ENCODE data around the gene ASB15. TPM values are rescaled to one million over a fixed set of nuclear protein-coding genes. Genes with fewer than 3 reads are reported as not detected.

ASB15 gene
- total and polyA plus RNA-seq, 2 donors (not counting 3 experiments of a cell fraction or from before 2014, with no cell fraction given): not detected

DNA sequence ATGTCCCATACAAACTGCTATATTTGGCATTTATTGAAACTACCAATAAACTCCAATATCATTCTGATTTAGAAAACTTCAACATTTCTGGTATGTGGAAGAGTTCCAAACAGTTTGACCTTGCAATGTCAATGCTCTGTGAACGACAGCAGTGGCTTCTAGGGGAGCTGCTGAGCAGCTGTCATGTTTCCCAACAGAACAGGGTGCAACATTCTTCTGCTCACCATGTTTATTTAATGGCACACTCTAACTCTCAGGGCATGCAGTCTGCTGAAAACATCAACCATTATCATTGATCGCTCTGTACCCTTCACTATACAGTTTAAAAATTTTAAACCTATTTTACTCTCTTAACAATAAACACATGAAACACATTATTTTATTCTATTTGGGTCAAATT lies 79.9 kb downstream of the ASB15 start:
- CTCF ChIA-PET: interaction anchor here (0.7 to 2.5 kb wide), 4 partner anchors 20 to 191 kb away, joined by 3 to 22 read pairs (median 13); no protein-coding TSS in a partner anchor
- TF ChIP-seq GATA2 (IDR thresholded peaks at IDR 0.05; ENCODE audit: insufficient read depth, insufficient read length, low read depth, low read length) (no peak), JUN (IDR thresholded peaks at IDR 0.05; ENCODE audit: borderline replicate concordance, insufficient read depth, insufficient read length, low read depth) (no peak), EZH2 (IDR thresholded peaks at IDR 0.05; ENCODE audit: borderline replicate concordance, low read depth, low read length, severe bottlenecking) (no peak), MYC (IDR thresholded peaks at IDR 0.05; ENCODE audit: low read depth, low read length) (no peak), POLR2AphosphoS5 (IDR thresholded peaks at IDR 0.05; ENCODE audit: insufficient read depth, low read depth, low read length) (no peak), FOS (IDR thresholded peaks at IDR 0.05; ENCODE audit: borderline replicate concordance, insufficient read depth, low read length) (no peak), MAX (IDR thresholded peaks at IDR 0.05; ENCODE audit: insufficient read depth, insufficient read length) (no peak), POLR2A (IDR thresholded peaks at IDR 0.05; ENCODE audit: low read depth, low read length) (no peak)
- TF ChIP-seq, protein P1, sequence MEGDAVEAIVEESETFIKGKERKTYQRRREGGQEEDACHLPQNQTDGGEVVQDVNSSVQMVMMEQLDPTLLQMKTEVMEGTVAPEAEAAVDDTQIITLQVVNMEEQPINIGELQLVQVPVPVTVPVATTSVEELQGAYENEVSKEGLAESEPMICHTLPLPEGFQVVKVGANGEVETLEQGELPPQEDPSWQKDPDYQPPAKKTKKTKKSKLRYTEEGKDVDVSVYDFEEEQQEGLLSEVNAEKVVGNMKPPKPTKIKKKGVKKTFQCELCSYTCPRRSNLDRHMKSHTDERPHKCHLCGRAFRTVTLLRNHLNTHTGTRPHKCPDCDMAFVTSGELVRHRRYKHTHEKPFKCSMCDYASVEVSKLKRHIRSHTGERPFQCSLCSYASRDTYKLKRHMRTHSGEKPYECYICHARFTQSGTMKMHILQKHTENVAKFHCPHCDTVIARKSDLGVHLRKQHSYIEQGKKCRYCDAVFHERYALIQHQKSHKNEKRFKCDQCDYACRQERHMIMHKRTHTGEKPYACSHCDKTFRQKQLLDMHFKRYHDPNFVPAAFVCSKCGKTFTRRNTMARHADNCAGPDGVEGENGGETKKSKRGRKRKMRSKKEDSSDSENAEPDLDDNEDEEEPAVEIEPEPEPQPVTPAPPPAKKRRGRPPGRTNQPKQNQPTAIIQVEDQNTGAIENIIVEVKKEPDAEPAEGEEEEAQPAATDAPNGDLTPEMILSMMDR (IDR thresholded peaks at IDR 0.05; ENCODE audit: extremely low read depth in 1 of 2, insufficient read depth in 1 of 2, low read depth in 1 of 2, low read length in 2 of 2): no peak
- dilution Hi-C loops (cut with MboI; ENCODE audit: extremely low pct_ligation_motif_present, low sequenced_read_pairs) (no loop called here), intact Hi-C loops (cut with micrococcal nuclease) (loop anchor here (2.0 to 5.0 kb wide), 3 partner anchors 99 to 189 kb away; no protein-coding TSS in a partner anchor)
- Histone ChIP-seq H3K4me1 (ENCODE audit: control insufficient read depth, extremely low read depth, insufficient read depth, low read length) (no peaks in the 10 kb centered on the region), H3K36me3 (ENCODE audit: control insufficient read depth in 2 of 2, extremely low read depth in 1 of 2, insufficient read depth in 2 of 2, low read length in 2 of 2) (peaks cover 1 to 7% of the 10 kb centered on the region in 2 experiments), H3K27ac (ENCODE audit: insufficient read depth, low read depth, low read length) (no peak overlapping the region), H3K9ac (replicated peaks; ENCODE audit: extremely low read depth, insufficient read depth, low read length) (no peak overlapping the region), H2AFZ (ENCODE audit: low read depth, low read length) (no peak overlapping the region), H3K9me3 (replicated peaks; ENCODE audit: control insufficient read depth, insufficient read depth, low read length) (no peaks in the 10 kb centered on the region), H3K4me2 (ENCODE audit: insufficient read depth, low read length) (no peak overlapping the region), H3K79me2 (ENCODE audit: control insufficient read depth, insufficient read depth, low read length) (no peaks in the 10 kb centered on the region), H3K9me1 (replicated peaks; ENCODE audit: control insufficient read depth, extremely low read depth, insufficient read depth, low read length) (no peaks in the 10 kb centered on the region), H3K27me3 (ENCODE audit: control insufficient read depth in 2 of 2, insufficient read depth in 2 of 2, low read length in 2 of 2) (no peaks in the 10 kb centered on the region), H3K4me3 (replicated peaks in 1 of 3; ENCODE audit: insufficient read depth in 1 of 3, low read depth in 1 of 3, low read length in 3 of 3) (no peak overlapping the region), H4K20me1 (replicated peaks; ENCODE audit: control insufficient read depth, extremely low read depth, insufficient read depth, low read length) (no peaks in the 10 kb centered on the region)
- FAIRE-seq (no peak), DNase-seq (ENCODE audit: low read depth, low spot score) (no peak)
- no TSS peak for BruUV-seq (replicated peaks)
- POLR2A ChIA-PET: no interaction called here

Data from endothelial cell of umbilical vein (primary cell).